Breast epithelium (tissue), 4 donors: ENCODE results near the gene SEC14L5. TPM values are rescaled to one million over a fixed set of nuclear protein-coding genes. Genes with fewer than 3 reads are reported as not detected.
A peak's percentile ranks its signal among the peaks of the same experiment; 100 is the strongest.
"Not testable (repeated sequence)": the region's sequence is repeated elsewhere in the genome, so short reads cannot be mapped to it uniquely, and the experiment has no call there.

ENCODE experiments used
- DNase-seq, 2 donors: peaks; one replicate each; pipeline ENCODE4 v3.0.0-alpha.2; 2019; ENCODE audit warnings: low spot score in 2 of 2
- H3K27ac ChIP-seq, 2 donors: fragments of 200-600 bp; sonication (generic) in 1 of 2; one replicate each; pipeline ENCODE4 v1.5.1; 2016 to 2019; ENCODE audit warnings: mild to moderate bottlenecking in 1 of 2
- H3K27me3 ChIP-seq, 2 donors: fragments of 200-600 bp; sonication (generic) in 1 of 2; one replicate each; pipeline versions ENCODE4 v1.5.1 to v1.6.0; 2017 to 2019; ENCODE audit warnings: control low read depth in 1 of 2, mild to moderate bottlenecking in 1 of 2
- H3K36me3 ChIP-seq: fragments of 200-600 bp; one replicate; pipeline ENCODE4 v1.5.1; 2019
- H3K4me1 ChIP-seq, 2 donors: fragments of 200-600 bp; sonication (generic); one replicate each; pipeline ENCODE4 v1.5.1; 2016 to 2019; ENCODE audit warnings: control low read depth in 1 of 2
- H3K4me3 ChIP-seq, 3 donors: fragments of 200-600 bp; sonication (generic); 1 replicate in 2 of 3; 2 replicates in 1 of 3; pipeline ENCODE4 v1.5.1; 2016 to 2019; ENCODE audit warnings: mild to moderate bottlenecking in 3 of 3, moderate library complexity in 2 of 3
- H3K9me3 ChIP-seq, 2 donors: fragments of 200-600 bp; sonication (generic) in 1 of 2; one replicate each; pipeline ENCODE4 v1.5.1; 2016 to 2019; ENCODE audit warnings: control low read depth in 1 of 2
- CTCF ChIP-seq, 3 donors: fragments of 450-650 bp; IDR thresholded peaks; one replicate each; pipeline ENCODE4 v1.5.1; 2016 to 2017; ENCODE audit warnings: antibody characterized with exemption in 3 of 3, mild to moderate bottlenecking in 3 of 3, moderate library complexity in 3 of 3
- POLR2A ChIP-seq: fragments of 450-650 bp; IDR thresholded peaks from one replicate; pipeline ENCODE4 v1.6.1; 2016; ENCODE audit warnings: antibody characterized with exemption, mild to moderate bottlenecking, moderate library complexity
- POLR2AphosphoS5 ChIP-seq, 3 donors: sonication (generic); formaldehyde crosslinking; IDR thresholded peaks; one replicate each; pipeline ENCODE4 v1.6.1; 2017; ENCODE audit warnings: antibody characterized with exemption in 3 of 3
- intact Hi-C: fragments of 100-400 bp; cut with DNase I; formaldehyde crosslinking; loops from one replicate; pipeline ENCODE4 v1.15.1; 2023; ENCODE audit warnings: low total_unique reads
- total RNA-seq, 3 donors: library from RNA; depleted of rRNA; stranded (reverse); fragments of >200 nt; gene quantifications; one replicate each; pipeline ENCODE4 v1.1.0, GENCODE V29; 2016

SEC14L5 gene
- total RNA-seq, 3 donors from 2014 or later, result 0.33 to 1.3 (median 0.59) TPM

- no peak overlapping the region for H3K4me3 ChIP-seq
- H3K27ac ChIP-seq, result no peak overlapping the region
- H3K4me1 ChIP-seq, result peaks cover 2 to 14% of the 10 kb centered on the region in 2 donors
- peaks cover 0 to 7% of the 10 kb centered on the region in 2 donors for H3K9me3 ChIP-seq
- TF ChIP-seq CTCF (IDR thresholded peaks at IDR 0.05) (no peak), POLR2AphosphoS5 (IDR thresholded peaks at IDR 0.05) (no peak), POLR2A (no peak)
- H3K27me3 ChIP-seq, result no peaks in the 10 kb centered on the region
- intact Hi-C loops, result no loop called here
- H3K36me3 ChIP-seq, result no peaks in the 10 kb centered on the region
- DNase-seq, result no peak
Measured at GRCh38 chr16:4928227-4928626, 29.9 kb upstream of the SEC14L5 start.

DNA sequence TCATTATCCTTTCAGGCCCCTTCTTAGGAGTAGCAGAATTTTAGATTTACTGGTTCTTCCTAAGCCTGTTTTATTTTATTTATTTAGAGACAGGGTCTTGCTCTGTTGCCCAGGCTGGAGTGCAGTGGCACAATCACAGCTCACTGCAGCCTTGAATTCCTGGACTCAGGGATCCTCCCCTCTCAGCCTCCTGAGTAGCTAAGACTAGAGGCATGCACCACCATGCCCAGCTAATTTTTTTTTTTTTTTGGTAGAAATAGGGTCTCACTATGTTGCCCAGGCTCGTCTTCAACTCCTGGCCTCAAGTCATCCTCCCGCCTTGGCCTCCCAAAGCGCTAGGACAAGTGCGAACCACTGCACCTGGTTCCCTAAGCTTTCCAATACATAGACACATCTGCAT is 28.5 kb upstream of the SEC14L5 start:
- intact Hi-C loops, H3K4me3 ChIP-seq, H3K27ac ChIP-seq, H3K27me3 ChIP-seq, DNase-seq, H3K9me3 ChIP-seq, H3K36me3 ChIP-seq: not testable (repeated sequence)
- H3K4me1 ChIP-seq, result peaks cover 4 to 23% of the 10 kb centered on the region in 2 donors

GRCh38 chr16:4931381-4931780 is 26.7 kb upstream of the SEC14L5 start:
- Histone ChIP-seq H3K27ac (peak overlapping the region in 1 of 2 donors; percentile 12), H3K36me3 (no peaks in the 10 kb centered on the region), H3K4me1 (peaks cover 8 to 17% of the 10 kb centered on the region in 2 donors), H3K9me3 (peaks cover 0 to 7% of the 10 kb centered on the region in 2 donors), H3K4me3 (no peak overlapping the region), H3K27me3 (no peaks in the 10 kb centered on the region)
- intact Hi-C loops, result no loop called here
- TF ChIP-seq POLR2AphosphoS5 (IDR thresholded peaks at IDR 0.05), result no peak
- TF ChIP-seq CTCF (IDR thresholded peaks at IDR 0.05), result no peak
- TF ChIP-seq POLR2A, result no peak
- no peak for DNase-seq

GRCh38 chr16:4933433-4933832 is 24.7 kb upstream of the SEC14L5 start:
- peaks cover 8 to 17% of the 10 kb centered on the region in 2 donors for H3K4me1 ChIP-seq
- H3K27ac ChIP-seq, result peak overlapping the region; percentile 93 to 95
- H3K9me3 ChIP-seq, result no peaks in the 10 kb centered on the region
- DNase-seq, result no peak
- H3K27me3 ChIP-seq, result no peaks in the 10 kb centered on the region
- peak overlapping the region in 2 of 3 donors; percentile 2 to 81 for H3K4me3 ChIP-seq
- TF ChIP-seq CTCF (IDR thresholded peaks at IDR 0.05), result no peak
- no peak for TF ChIP-seq POLR2A
- TF ChIP-seq POLR2AphosphoS5 (IDR thresholded peaks at IDR 0.05), result no peak
- intact Hi-C loops, result no loop called here
- H3K36me3 ChIP-seq, result no peaks in the 10 kb centered on the region

DNA sequence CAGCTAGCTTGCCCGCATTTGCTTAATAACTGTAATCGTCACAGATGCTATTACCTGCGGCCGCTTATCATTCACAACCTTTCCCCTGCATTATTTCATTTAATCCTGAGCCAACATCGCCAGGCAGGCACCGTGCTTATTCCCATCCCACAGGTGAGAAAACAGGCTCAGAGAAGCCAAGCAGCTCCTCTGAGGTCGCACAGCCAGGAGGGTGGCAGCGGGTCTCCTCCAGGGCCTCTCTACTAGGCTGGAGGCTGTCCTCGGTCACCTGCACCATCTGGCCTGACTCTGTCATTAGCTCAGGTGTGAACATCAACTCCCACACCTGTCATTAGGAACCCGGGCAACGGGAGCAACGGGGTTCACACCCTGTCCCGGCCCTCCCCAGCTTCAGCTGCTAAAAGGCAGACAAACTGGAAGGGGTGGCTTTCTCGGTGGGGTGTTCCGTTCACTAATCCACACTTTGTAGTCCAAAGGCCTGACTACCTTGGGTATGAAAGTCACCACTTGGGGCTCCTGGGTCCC is 24.2 kb upstream of the SEC14L5 start:
- peak overlapping the region; percentile 93 to 95 for H3K27ac ChIP-seq
- intact Hi-C loops, result no loop called here
- DNase-seq, result no peak
- no peaks in the 10 kb centered on the region for H3K27me3 ChIP-seq
- H3K4me1 ChIP-seq, result peaks cover 8 to 17% of the 10 kb centered on the region in 2 donors
- TF ChIP-seq CTCF (IDR thresholded peaks at IDR 0.05) (no peak), POLR2A (no peak), POLR2AphosphoS5 (IDR thresholded peaks at IDR 0.05) (no peak)
- peak overlapping the region in 2 of 3 donors; percentile 2 to 81 for H3K4me3 ChIP-seq
- no peaks in the 10 kb centered on the region for H3K9me3 ChIP-seq
- no peaks in the 10 kb centered on the region for H3K36me3 ChIP-seq
